ENCODE measurements around the gene TOGARAM2.

DNA sequence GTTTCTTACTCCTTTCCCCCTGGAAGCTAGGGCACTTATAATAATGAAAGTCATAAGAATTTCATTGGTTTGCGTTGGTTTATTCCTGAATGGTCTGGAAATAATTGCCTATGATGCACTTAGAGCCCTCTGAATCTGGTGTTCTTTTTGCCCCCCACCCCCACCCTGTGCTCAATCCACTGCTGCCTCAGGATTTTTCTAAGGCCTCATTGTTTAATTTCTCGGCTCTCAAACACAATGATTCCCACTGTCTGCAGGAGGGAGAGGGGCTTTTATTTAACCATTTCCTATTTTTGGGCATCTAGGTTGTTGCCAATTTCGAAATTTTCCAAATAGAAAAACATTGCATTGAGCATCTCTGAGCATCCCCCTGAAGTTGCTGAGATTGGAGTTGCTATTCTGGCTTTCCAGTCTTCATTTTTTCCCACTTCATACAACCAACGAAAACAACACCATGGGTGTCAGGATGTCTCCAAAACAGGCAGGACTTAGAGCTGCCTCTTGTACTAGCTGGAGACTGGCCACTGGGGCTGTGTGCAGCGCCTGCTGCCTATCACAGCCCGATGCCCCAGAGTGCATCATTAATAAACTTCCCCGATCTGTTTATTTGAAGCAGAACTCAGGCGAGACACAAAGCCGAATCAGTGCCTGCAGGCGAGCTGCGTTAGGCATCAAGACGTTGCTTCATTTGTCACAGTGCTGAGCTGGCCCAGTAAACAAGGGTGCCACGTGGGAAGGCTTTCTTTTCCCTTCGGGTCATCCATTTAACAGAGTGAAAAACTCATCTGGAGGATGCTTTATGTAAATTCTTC lies 95.0 kb downstream of the TOGARAM2 start:
- no peak for TF ChIP-seq YY1 (IDR thresholded peaks at IDR 0.05; ENCODE audit: insufficient read depth, insufficient read length)
- no peak for TF ChIP-seq ZNF274 (IDR thresholded peaks at IDR 0.05; ENCODE audit: low read depth, low read length)
- TF ChIP-seq SUZ12 (IDR thresholded peaks at IDR 0.05; ENCODE audit: extremely low read depth, insufficient read depth, insufficient read length), result no peak
